HG02678 (cell line): Measurements from ENCODE around the gene ATP1A3.

ENCODE experiments used
- ATAC-seq: cut with Tn5 transposase; IDR thresholded peaks from one replicate; pipeline ENCODE4 v1.9.1; 2021; ENCODE audit warnings: mild to moderate bottlenecking, moderate library complexity; ENCODE audit not compliant: unreplicated experiment

ATP1A3 gene

DNA sequence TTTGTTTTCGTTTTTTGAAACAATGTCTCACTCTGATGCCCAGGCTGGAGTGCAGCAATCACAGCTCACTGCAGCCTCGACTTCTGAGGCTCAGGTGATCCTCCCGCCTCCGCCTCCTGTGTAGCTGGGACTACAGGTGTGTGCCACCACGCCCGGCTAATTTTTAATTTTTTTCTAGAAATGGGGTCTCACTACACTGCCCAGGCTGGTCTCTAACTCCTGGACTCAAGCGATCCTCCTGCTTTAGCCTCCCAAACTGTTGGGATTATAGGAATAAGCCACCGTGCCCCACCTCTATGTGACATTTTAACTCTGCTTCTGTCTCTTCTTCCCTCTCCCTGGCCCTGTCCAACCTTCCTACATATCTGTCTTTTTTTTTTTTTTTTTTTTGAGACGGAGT is 5.1 kb downstream of the ATP1A3 start:
- ATAC-seq, result no peak

GRCh38 chr19:41987141-41987860 is 6.7 kb downstream of the ATP1A3 start:
- no peak for ATAC-seq

DNA sequence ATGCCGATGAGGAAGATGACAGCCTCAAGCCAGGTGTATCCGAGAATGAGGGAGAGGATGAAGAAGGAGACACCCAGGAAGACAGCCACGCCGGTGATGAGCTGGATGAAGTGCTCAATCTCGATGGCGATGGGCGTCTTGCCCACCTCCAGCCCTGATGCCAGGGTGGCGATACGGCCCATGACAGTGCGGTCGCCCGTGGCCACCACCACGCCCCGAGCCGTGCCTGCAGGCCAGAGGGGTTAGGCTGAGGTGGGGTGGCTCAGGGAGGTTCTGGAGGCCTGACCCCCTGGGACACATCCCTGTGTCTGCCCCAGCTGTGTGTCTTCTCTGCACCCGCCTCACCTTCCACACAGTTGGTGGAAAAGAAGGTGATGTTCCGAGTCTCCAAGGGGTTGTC is 9.1 kb downstream of the ATP1A3 start:
- no peak for ATAC-seq

- ATAC-seq, result no peak
Measured at GRCh38 chr19:41981724-41982123, 12.3 kb downstream of the ATP1A3 start.

- no peak for ATAC-seq
Measured at GRCh38 chr19:41978470-41978869, 15.6 kb downstream of the ATP1A3 start.

- ATAC-seq, result no peak
Measured at GRCh38 chr19:41977916-41978315, 16.1 kb downstream of the ATP1A3 start.

DNA sequence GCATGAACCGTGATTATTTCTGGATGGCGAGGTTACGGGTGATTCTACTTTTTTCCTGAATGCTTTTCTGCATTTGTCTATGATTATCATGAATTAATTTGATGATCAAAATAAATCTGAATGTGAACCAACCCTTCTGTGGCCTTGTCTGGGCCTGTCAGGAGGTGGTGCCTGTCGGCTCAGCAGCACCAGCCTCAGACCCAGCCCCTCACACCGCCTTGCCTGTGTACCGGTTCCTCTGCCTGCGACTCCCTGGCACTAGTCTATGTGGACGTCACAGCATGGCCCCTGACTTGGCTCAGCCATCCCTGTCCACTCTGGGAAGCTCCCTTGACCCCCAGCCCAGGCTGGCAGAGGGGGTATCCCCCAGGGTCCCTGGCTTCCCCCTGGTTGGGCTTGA is 19.4 kb downstream of the ATP1A3 start:
- no peak for ATAC-seq

DNA sequence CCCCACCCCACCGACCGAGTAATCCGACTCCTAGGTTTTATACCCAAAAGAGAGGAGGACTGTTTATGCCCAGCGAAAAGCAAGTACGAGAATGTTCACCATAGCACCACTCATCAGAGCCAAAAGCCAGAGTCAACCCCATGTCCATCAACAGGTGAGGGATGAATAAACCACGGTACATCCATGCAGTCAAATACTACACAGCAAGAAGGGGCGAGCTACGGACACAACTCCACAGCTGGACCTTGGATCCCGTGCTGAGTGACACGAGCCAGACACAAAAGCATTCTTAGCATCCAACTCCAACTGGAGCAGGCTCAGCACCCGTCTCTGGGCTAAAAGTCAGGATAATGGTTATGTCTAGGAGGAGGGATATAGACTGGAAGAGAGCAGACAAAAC is 22.7 kb downstream of the ATP1A3 start:
- ATAC-seq, result no peak

- ATAC-seq, result no peak
Measured at GRCh38 chr19:41969772-41970458, 24.1 kb downstream of the ATP1A3 start.

GRCh38 chr19:41968751-41969595 is 25.1 kb downstream of the ATP1A3 start:
- ATAC-seq, result no peak

GRCh38 chr19:41967054-41967783 is 26.8 kb downstream of the ATP1A3 start:
- ATAC-seq, result no peak

DNA sequence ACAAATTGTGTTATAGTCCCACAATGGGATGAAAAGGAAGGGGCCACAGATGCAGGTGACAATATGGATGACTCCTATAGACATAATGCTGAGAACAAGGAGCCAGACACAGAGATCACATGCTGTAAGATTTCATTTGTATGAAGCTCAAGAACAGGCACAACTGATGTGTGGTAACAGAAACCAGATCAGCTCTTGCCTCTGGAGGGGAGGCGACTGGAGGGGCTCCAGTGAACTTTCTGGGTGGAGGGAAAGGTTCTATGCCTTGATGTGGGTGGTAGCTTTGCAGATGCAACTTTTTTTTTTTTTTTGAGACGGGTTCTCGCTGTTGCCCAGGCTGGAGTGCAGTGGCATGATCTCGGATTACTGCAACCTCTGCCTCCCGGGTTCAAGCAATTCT is 28.9 kb downstream of the ATP1A3 start:
- no peak for ATAC-seq

DNA sequence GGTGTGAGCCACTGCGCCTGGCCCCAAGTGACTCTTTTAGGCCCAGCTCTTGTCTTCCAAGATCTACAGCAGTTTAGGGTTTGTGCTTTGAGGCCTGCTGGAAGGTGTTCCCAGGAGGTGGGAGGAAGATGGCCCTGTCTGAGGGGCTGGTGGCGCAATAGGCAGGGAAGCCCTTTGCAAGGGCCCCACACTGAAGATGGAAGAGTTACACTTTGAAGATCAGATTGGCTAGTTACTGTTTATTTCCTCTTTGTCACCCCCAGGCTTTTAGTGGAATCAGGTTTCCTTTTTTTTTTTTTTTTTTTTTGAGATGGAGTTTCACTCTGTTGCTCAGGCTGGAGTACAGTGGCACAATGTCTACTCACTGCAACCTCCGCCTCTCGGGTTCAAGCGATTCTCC is 33.1 kb downstream of the ATP1A3 start:
- no peak for ATAC-seq

- peak; percentile 85 for ATAC-seq
Measured at GRCh38 chr19:41959056-41960053, 34.7 kb downstream of the ATP1A3 start, which contains the start of gene RABAC1. Gene RABAC1 (minus strand): TSS chr19:41959321. CDS start chr19:41959292, 29 bp downstream.

DNA sequence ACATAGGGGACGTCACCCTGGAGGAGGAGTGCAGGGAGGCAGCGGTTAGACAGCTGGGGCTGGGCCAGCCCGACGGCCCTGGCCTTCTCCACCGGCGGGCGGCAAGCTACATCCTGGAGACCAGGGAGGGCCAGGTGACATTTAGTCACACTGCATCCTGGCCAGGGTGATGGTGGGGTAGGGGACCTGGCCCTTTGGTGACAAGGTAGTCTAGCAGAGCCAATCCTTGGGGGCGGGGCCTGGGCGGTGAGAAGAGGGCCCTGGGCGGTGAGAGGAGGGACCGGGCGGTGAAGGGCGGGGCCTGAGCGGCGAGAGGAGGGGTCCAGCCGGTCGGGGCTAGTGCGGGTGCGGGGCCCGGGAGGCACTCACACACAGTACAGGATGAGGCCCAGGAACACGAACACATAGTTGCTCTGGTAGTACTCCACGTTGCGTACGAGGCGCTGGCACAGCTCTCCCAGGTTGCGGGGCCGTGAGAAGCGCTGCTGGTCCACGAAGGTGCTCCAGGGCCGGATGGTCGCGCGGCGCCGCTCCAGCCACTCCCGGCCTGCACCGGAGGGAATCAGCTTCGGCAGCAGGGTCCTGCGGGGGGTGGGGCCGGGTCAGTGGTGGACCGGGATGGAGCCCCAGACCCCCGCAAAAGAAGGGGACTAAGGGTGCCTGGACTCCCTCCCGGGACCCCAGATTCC is 35.5 kb downstream of the ATP1A3 start:
- peak; percentile 44 for ATAC-seq

- peak; percentile 35 for ATAC-seq
Measured at GRCh38 chr19:41957838-41958366, 36.1 kb downstream of the ATP1A3 start.

GRCh38 chr19:41957161-41957837 is 36.7 kb downstream of the ATP1A3 start:
- no peak for ATAC-seq

- ATAC-seq, result no peak
Measured at GRCh38 chr19:41956621-41957020, 37.4 kb downstream of the ATP1A3 start.
